ENCODE results near the gene HELZ2.

HELZ2 gene

GRCh38 chr20:63597651-63598478 is 23.8 kb upstream of the HELZ2 start:
- DNase-seq (ENCODE audit: low spot score): no peak

GRCh38 chr20:63596423-63596822 is 22.4 kb upstream of the HELZ2 start:
- DNase-seq (ENCODE audit: low spot score): no peak

- no peak for DNase-seq (ENCODE audit: low spot score)
These were observed 21.5 kb upstream of the HELZ2 start for GRCh38 chr20:63595416-63596127.

DNA sequence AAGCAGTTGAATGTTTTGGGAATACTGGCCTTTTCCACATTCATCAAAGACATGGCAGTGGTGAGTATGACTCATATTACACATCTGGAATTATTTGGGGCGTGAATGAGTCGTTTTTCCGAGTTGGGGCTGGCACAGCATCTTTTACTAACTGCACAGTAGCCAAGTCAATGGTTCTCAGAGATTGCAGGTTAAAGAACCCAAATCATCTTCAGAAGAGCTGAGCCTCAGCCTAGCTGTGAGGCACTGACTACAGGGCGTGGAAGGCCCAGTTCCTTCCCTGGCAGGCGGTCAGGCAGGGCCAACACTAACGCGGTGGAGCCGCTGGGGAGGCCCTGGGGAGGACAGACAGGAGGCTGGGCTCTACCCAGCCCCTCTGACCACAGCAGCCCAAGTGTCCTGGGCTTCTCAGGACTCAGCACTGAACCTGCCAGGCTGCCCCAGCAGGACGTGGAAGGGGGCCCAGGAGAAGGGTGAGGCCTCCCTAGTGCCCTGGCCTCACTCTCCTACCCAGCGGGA is 20.1 kb upstream of the HELZ2 start:
- peak; percentile 91 for DNase-seq (ENCODE audit: low spot score)

GRCh38 chr20:63592661-63593060 is 18.6 kb upstream of the HELZ2 start:
- DNase-seq (ENCODE audit: low spot score): no peak

DNA sequence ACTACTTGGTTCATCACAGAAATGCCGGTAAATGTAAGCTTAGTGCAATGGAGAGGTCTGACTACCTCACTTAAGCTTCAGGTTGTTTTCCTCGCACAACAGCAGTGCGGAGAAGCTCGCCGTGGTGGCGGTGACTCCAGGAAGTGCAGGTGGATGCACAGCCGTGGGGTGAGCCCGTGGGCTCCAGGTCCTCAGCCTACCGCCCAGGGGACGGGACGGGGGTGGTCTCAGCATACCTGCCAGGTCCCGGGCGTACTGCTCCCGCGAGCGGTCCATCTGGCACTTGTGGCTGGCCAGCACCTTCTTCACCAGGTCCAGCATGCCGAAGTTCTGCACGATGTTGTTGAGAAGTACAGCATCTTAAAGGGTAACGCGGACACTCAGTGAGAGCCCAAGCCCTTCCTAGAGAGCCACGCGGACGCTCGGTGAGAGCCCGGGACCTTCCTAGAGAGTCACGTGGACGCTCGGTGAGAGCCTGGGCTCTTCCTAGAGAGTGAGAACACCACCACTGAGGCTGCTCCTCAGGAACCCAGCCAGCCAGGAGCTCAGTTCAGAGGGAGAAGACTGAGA is 17.8 kb upstream of the HELZ2 start:
- no peak for DNase-seq (ENCODE audit: low spot score)

- no peak for DNase-seq (ENCODE audit: low spot score)
These were observed 17.1 kb upstream of the HELZ2 start for GRCh38 chr20:63591147-63591533.

DNA sequence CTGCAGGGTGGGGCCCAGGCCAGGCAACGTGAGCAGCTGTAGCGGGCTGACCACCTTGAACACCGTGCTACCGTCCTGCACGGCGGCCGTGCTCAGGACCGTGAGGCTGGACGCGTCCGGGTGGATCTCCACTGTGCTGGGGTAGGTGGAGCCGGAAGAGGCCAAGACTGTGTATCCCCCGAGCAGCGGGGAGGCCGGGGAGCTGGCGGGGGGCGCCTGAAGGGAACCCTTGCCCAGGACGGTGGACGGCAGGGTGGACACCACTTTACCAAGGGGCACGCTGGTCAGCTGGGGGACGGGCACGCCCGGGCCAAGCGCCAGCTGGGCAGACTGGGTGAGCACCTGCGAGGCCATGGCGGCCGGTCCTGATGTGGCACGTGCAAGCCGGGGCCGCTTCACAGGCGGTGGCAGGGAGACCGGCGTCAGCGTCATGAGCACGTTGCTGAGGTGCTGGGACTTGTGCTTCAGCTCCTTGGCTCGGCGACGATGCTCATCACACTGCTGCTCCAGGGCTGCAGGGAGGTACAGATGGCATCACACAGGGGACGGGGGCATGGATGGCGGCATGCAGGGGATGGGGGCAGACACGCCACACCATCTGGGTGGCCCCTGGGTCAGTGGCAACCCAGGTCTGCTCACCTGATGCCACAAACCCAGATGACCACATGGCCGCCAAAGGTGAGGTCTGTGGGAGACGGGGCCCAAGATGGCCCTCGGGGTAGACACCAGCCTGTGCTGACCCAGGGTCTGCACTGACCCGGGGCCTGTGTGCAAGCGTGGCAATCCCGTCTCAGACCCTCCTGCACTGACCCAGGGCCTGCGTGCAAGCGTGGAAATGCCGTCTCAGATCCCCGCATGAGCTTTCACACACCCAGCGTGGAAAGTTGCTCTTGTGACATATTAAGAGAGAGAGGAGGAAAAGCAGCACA is 16.4 kb upstream of the HELZ2 start:
- DNase-seq (ENCODE audit: low spot score): no peak

DNA sequence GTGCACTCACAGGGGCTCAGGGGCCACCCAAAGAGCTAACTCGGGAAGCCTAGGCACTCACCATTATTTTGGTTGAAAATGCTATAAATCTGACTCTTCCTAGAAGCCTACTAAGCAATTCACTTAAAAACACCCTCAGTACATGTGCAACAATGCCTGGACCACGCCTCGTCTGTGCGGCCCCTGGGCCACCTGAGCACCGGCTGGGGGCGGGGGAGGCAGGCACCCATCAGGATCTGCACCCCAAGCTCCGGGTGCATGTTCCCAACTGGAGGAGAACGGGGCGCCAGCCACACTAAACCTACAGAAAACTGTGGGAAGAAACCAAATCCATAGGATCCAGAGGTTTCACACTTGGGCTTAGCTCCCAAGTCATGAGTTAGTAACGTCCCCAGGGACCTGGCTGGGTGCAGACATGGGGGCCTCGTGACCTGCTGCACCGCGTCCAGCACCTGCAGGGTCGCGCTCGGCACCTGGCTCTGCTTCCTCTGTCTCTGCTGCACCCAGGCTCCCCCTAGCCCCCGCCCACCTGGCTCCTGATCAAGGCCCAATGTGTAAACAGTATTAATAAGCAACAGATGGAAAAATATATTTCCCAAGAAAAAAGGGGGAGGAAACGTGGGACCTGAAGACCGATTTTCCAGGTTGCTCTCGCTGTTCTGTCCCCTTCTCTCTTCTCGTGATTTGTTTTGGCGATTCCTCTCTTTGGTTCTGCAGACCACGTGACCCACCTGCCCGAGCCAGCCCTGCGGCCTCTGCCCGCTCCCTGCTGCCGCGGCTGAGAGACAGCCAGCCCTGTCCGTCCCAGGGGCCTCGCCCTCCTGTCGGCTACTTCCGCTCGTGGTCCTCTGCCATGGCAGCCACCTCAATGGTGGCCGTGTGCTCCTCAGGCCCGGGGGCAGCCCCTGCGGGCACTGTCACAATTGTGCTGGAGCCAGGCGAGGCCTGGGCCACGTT is 15.5 kb upstream of the HELZ2 start:
- DNase-seq (ENCODE audit: low spot score): no peak

DNA sequence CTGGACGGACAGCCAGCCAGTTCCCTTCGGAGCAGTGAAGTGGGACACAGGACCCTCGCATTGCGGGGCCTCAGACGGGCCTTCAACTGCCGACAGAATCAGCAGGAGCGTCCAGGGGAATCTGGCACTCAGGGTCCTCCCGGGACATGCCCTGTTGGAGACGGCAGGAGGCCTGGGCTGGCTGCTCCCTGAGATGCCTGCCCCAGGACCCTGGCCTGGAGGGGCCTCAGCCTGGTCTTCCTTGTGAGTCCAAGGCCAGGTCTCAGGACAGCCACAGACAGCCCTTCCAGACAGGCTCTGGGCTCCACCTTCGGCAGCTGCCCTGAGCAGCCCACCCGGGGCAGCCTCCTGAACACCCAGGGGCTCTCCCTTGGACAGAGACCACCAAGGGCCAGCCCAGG is 14.6 kb upstream of the HELZ2 start:
- DNase-seq (ENCODE audit: low spot score): no peak

DNA sequence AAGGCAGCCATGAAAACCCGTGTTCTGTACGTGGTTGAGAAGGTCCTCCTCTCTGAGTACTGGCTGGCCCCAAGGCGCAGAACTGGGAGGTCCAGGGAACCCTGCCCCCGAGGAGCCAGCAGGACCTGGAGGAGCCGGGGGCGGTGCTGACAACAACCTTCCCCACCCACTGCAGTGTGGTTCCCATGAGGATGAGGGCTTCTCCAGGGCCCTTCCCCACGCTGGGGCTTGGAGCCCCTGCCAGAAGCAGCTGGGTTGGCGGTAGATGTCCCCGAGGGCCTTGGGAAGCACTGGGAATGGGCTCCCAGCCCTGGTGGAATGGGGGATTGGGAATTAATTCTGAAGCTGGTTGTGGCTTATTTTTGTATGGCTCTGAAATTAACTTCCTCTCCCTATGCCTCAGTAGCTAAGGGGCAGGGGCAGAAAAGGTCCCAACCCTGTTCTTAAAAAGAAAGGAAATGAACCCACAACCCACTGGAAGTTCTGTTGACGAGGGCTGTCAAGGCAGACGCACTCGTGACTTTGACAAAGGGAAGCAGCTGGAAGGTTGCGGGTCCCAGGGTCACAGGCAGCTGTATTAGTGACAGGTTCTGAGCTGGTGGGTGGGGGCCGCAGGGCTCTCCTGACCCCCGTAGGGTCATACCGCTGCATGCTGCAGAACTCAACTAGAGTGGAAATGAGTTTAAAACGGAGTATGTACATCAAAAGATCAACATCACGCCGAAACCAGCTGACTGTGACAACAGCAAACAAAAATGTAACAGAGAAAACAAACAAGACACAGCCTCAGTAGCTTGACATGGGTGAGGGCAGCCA is 13.9 kb upstream of the HELZ2 start:
- DNase-seq (ENCODE audit: low spot score): no peak

GRCh38 chr20:63587256-63587655 is 13.2 kb upstream of the HELZ2 start:
- DNase-seq (ENCODE audit: low spot score): no peak

DNA sequence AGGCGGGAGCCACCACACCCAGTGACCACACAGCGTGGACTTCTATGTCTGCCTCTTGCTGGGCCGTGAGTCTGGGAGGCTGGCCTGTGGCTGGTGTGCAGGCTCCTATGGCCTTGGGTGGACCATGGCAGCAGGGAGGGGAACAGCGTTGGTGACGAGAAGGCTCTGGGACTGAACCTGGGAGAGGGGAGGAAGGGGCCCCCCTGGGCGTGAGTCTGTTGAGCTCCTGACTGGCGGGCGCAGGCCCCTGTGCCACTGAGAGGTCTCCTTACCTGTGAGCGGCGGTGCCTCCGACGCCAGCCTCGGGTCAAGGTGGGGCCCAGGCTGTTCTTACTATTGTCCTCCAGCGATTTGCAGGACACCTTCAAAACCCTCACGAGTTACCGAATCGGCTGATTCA is 12.8 kb upstream of the HELZ2 start:
- DNase-seq (ENCODE audit: low spot score): no peak

DNA sequence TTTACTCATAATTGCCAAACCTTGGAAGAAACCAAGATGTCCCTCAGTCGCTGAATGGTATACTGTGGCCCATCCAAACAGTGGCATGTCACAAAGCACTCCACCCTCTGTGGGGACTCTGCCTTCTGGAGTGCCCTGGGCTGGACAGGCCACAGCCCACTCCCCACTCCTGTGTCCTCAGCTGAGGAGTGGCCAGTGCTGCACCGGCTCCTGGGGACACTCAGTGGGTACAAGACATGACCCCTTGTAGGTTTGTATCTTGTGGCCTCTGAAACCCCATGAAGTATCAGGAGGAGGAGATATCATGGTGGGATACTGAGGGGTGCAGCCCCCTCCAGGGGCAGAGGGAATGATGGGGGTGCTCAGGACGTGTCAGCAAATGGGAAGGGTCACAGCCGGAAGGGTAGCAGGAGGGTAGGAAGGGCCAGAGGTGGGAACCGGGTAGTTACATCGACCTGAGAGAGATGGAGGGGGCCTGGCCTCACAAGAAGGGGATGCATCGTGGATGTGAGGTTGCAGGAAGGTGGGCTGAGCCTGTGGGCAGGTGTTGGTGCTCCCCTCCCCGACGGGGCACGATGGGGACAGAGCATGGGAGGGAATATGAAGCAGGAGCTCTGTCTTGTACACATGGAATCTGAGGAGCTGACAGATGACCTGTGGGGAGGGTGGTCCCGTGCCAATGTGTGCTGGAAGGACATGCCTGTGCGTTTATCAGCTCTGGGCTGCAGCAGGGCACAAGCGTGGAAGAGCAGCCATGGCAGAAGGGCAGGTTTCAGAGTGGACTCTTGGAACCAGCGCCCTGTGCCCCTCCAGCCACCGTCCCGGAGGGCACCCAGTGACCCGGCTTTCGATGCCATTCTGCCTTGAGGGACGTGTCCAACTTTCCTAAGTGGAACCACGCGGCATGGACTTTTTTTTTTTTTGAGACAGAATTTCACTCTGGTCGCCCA is 11.9 kb upstream of the HELZ2 start:
- DNase-seq (ENCODE audit: low spot score): no peak

GRCh38 chr20:63582382-63583063 is 8.5 kb upstream of the HELZ2 start:
- no peak for DNase-seq (ENCODE audit: low spot score)

- DNase-seq (ENCODE audit: low spot score): peak; percentile 44
These were observed 6.9 kb upstream of the HELZ2 start for GRCh38 chr20:63580796-63581461.

GRCh38 chr20:63579017-63579694 is 5.1 kb upstream of the HELZ2 start:
- no peak for DNase-seq (ENCODE audit: low spot score)
